Left ventricle myocardium superior (tissue), 1 donor: ENCODE data around the gene WWTR1. TPM values are rescaled to one million over a fixed set of nuclear protein-coding genes. Genes with fewer than 3 reads are reported as not detected.

Experiments used
- ATAC-seq: fragments of 200-7000 bp; cut with Tn5 transposase; one replicate; pipeline ENCODE4 v1.9.1; 2020; ENCODE audit warnings: mild to moderate bottlenecking, moderate library complexity
- DNase-seq: peaks from one replicate; pipeline ENCODE4 v3.0.0-alpha.2; 2020
- intact Hi-C: fragments of 100-400 bp; cut with micrococcal nuclease; formaldehyde crosslinking; loops from one replicate; pipeline ENCODE4 v1.11.0; 2022
- total RNA-seq: library from RNA; stranded (reverse); fragmentation: NEBNext Ultra II Directional; extraction: Animal tissue kit (Norgen Biotek cat#: 25700); gene quantifications from one replicate; pipeline ENCODE4 v1.2.1, GENCODE V29; 2021
- donor health status: DM: no; HTN: yes; CAD: no; lungs with severe emphysema.

The WWTR1 gene
- total RNA-seq, 1 donor from 2014 or later, result 40.0 TPM

GRCh38 chr3:149658744-149659497 lies 1.1 kb upstream of the WWTR1 start:
- DNase-seq (peak; percentile 68), ATAC-seq (peak; percentile 17)
- intact Hi-C loops, result loop anchor here (10.0 kb wide), 2 partner anchors 64 to 124 kb away; no protein-coding TSS in a partner anchor

GRCh38 chr3:149657321-149657925 lies 402 bp downstream of the WWTR1 start:
- ATAC-seq (peak; percentile 55), DNase-seq (peak; percentile 76)

GRCh38 chr3:149655826-149656574 lies 1.8 kb downstream of the WWTR1 start:
- ATAC-seq, result no peak
- no peak for DNase-seq
- intact Hi-C loops, result loop anchor here (10.0 kb wide), 2 partner anchors 61 to 121 kb away; no protein-coding TSS in a partner anchor

More at GRCh38 chr3:149657321-149657925, 402 bp downstream of the WWTR1 start:
- intact Hi-C loops, result loop anchor here (10.0 kb wide), 2 partner anchors 63 to 123 kb away; no protein-coding TSS in a partner anchor

- intact Hi-C loops, result loop anchor here (10.0 kb wide), 2 partner anchors 59 to 119 kb away; no protein-coding TSS in a partner anchor
- ATAC-seq, result no peak
- DNase-seq, result no peak
Measured at GRCh38 chr3:149654188-149654601, 3.6 kb downstream of the WWTR1 start.

- DNase-seq (no peak), ATAC-seq (no peak)
Measured at GRCh38 chr3:149653564-149653963, 4.3 kb downstream of the WWTR1 start.

GRCh38 chr3:149653136-149653535 lies 4.7 kb downstream of the WWTR1 start:
- no peak for DNase-seq
- ATAC-seq, result no peak
- intact Hi-C loops, result loop anchor here (10.0 kb wide), 2 partner anchors 58 to 118 kb away; no protein-coding TSS in a partner anchor

More at GRCh38 chr3:149653564-149653963, 4.3 kb downstream of the WWTR1 start:
- intact Hi-C loops, result loop anchor here (10.0 kb wide), 2 partner anchors 59 to 119 kb away; no protein-coding TSS in a partner anchor

GRCh38 chr3:149650828-149651227 lies 7.0 kb downstream of the WWTR1 start:
- DNase-seq (no peak), ATAC-seq (no peak)
- intact Hi-C loops, result loop anchor here (10.0 kb wide), 2 partner anchors 56 to 116 kb away; no protein-coding TSS in a partner anchor

- ATAC-seq, result peak; percentile 64
- no peak for DNase-seq
- intact Hi-C loops, result no loop called here
Measured at GRCh38 chr3:149648525-149648924, 9.3 kb downstream of the WWTR1 start.

GRCh38 chr3:149647812-149648211 lies 10.0 kb downstream of the WWTR1 start:
- no peak for ATAC-seq
- intact Hi-C loops, result no loop called here
- no peak for DNase-seq

- DNase-seq (no peak), ATAC-seq (no peak)
- intact Hi-C loops, result no loop called here
Measured at GRCh38 chr3:149647285-149647684, 10.5 kb downstream of the WWTR1 start.

GRCh38 chr3:149646181-149646766 lies 11.6 kb downstream of the WWTR1 start:
- DNase-seq (no peak), ATAC-seq (no peak)
- intact Hi-C loops, result no loop called here

- intact Hi-C loops, result no loop called here
- DNase-seq (no peak), ATAC-seq (no peak)
Measured at GRCh38 chr3:149643963-149644362, 13.9 kb downstream of the WWTR1 start.

GRCh38 chr3:149643482-149643798 lies 14.4 kb downstream of the WWTR1 start:
- ATAC-seq, result no peak
- intact Hi-C loops, result no loop called here

GRCh38 chr3:149640976-149641728 lies 16.7 kb downstream of the WWTR1 start:
- no peak for ATAC-seq
- intact Hi-C loops, result no loop called here
- no peak for DNase-seq

More at GRCh38 chr3:149643482-149643798, 14.4 kb downstream of the WWTR1 start:
- DNase-seq, result no peak

- intact Hi-C loops, result no loop called here
- no peak for DNase-seq
- ATAC-seq, result peak; percentile 13
Measured at GRCh38 chr3:149639093-149639486, 18.7 kb downstream of the WWTR1 start.

GRCh38 chr3:149638228-149639092 lies 19.4 kb downstream of the WWTR1 start:
- intact Hi-C loops, result no loop called here
- no peak for DNase-seq
- ATAC-seq, result peak; percentile 33

- ATAC-seq (no peak), DNase-seq (no peak)
- intact Hi-C loops, result no loop called here
Measured at GRCh38 chr3:149635396-149635795, 22.4 kb downstream of the WWTR1 start.

GRCh38 chr3:149634573-149634972 lies 23.3 kb downstream of the WWTR1 start:
- peak; percentile 42 for ATAC-seq
- DNase-seq, result no peak
- intact Hi-C loops, result no loop called here
